GM21576 (cell line): Measurements from ENCODE around the gene KLF12.

ENCODE experiments used
- ATAC-seq: cut with Tn5 transposase; IDR thresholded peaks from one replicate; pipeline ENCODE4 v1.9.1; 2021; ENCODE audit warnings: mild to moderate bottlenecking, moderate library complexity; ENCODE audit not compliant: unreplicated experiment

The KLF12 gene

DNA sequence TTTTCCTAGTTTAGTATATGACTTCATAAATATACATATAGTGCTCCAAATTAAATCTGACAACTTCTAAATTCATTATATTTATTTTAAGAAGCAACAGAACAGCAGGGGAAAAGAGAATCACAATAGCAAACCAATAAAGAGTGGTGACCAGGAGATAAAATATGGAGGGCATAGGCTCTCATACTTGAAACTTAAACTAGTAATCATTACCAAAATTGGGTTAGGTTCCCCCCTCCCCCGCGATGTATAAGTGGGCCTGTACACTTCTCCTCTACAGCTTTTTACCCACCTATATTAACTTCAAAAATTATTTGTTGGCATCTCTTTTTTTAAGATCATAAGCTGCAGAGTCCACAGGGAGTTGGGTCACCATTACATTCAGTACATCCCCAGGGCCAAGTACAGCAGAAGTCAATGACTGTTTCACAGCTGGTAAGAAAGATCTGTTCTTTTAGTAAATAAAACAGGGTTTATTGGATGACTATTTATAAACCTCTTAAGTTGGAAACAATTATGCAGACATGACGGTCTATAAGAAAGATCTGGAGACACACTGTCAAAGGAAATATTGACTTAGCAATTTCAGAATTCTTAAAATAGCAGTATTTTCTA lies 29.4 kb downstream of the KLF12 start:
- ATAC-seq: no peak

- no peak for ATAC-seq
Observed at GRCh38 chr13:74103970-74104555, 30.1 kb downstream of the KLF12 start.

DNA sequence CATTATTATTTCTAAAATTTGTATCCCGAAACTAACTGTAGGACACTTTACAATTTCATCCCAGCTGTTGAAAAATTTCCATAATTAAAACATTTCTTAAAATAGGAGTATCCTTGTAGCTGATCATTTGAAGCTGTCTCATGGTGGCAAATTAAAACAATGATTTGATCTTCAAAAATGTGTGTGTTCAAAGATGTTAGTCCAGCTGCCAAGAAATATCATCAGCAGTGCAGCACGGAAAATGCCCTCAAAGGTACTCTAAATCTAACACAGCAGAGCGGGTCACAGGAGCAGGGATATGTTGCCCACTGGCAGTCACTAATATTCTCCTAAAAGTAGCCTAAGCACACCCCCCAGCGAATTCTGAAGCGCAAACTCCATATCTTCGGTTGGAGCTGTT lies 31.0 kb downstream of the KLF12 start:
- no peak for ATAC-seq

DNA sequence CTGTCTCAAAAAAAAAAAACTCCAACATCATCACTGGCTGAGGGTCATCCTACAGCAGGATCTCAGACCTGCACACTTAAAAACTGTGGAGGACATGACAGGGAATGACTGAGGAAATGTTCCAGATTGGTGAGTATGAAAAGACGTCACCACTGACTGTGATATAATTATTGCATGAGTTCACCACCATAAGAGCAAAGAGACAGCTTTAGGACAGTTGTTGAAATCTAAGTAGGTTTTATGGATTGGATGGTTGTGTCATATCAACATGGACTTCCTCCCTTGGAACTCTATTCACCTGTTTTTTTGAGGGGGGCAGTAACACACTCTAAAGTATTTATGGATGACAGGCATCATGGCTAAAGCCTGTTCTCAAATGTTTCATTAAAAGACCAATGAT lies 31.5 kb downstream of the KLF12 start:
- ATAC-seq: no peak

DNA sequence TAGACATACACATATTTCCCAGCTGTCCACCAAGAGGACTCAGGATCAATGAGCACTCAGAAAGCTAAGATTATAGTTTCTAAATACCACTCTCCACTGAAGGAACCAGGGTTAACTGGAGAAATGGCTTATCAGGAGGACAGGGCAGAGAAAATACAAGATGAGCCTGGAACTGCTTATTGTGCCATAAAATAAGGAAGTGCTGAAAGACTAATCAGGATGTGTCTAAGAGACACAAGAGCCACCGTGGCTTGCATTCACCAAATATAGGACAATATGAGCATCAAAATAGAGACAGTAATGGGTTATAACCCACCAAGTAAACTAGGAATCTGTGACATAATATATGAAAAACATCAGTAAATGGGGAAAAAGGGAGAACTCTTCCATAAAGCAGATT lies 32.8 kb downstream of the KLF12 start:
- no peak for ATAC-seq

- no peak for ATAC-seq
Observed at GRCh38 chr13:74098077-74098476, 36.1 kb downstream of the KLF12 start.

DNA sequence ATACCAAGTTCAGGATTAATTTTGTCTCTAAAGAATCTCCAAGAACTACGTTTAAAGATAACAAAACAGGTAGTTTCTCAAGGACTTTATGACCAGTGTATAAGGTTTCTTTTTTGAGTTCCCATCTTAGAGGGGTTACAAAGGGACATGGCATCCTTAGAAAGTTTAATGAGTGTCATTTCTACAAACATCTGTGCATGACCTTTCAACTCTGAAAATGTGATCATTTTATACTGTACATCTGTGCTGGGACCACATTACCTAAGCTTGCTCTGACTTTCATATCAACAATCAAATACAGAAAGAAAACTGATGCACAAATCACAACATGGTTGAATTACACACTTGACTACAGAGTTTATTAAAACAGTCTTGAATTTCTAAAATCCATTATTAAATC lies 37.1 kb downstream of the KLF12 start:
- no peak for ATAC-seq

GRCh38 chr13:74093691-74094090 lies 40.5 kb downstream of the KLF12 start:
- ATAC-seq: no peak

- no peak for ATAC-seq
Observed at GRCh38 chr13:74092711-74093110, 41.5 kb downstream of the KLF12 start.

DNA sequence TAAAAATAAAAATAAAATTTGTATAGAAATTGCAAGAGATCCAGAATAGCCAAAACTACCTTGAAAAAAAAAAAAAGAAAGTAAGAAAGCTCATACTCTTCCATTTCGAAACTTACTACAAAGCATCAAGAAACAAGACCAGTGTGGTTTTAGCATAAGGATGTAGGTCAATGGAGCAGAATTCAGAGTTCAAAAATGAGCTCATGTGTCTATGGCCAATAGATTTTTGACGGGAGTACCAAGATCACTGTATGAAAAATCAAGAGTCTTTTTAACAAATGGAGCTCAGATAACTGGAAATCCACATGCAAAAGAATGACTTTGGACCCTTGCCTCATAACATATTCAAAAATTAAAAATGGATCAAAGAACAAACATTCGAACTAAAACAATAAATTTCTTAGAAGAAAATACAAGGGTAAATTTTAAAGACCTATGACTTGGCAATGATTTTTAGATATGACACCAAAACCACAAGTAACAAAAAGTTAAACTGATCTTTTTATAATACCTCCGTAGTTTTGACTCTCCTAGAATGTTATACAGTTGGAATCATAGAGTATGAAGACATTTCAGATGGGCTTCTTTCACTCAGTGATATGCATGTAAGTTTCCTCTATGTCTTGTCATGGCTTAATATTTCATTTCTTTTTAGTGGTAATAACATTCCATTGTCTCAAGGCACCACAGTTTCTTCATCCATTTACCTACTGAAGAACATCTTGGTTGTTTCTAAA lies 43.2 kb downstream of the KLF12 start:
- ATAC-seq: no peak

DNA sequence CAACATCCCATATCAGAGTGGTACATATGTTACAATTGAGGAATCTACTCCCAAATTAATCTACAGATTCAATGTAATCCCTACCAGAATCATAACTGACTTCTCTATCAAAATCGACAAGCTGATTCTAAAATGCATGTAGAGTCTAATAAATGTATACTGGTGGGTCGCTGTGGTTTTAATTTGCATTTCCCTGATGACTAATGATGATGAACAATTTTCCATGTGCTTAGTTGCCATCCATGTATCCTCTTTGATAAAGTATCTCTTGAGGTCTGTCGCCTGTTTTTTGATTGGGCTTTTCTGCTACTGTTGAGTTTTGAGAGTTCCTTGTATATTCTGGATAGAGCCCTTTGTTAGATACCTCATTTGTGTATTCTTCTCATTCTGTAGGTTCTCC lies 43.8 kb downstream of the KLF12 start:
- ATAC-seq: no peak

DNA sequence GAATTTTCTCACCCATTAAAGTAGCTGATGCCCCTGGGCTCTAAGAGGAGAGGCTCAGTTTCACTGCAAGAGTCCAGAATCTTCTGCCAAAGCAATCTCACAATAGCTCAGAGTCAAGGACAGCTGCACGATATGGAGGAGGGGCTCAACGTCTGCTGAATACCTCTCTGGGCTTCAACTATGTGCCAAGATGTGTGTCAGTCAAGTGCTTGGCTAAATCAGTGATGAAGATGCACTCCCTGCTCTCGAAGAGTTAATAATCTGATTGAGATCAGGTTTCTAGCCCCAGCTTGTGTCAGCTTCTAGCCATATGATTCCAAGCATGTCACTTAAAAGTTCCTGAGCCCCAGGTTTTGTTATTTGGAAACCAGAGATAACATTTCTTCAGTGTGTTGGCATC lies 46.8 kb downstream of the KLF12 start:
- no peak for ATAC-seq
